Activated naive CD8-positive, alpha-beta T cell treated with anti-CD3 and anti-CD28 coated beads, Interleukin-2, amount 50 U/mL, for 16 hours (primary cell): ENCODE measurements around the gene GPR162.

Source experiments
- DNase-seq: peaks from one replicate; pipeline ENCODE4 v3.0.0-alpha.2; 2020; ENCODE audit warnings: low read depth, low spot score

Gene GPR162, protein sequence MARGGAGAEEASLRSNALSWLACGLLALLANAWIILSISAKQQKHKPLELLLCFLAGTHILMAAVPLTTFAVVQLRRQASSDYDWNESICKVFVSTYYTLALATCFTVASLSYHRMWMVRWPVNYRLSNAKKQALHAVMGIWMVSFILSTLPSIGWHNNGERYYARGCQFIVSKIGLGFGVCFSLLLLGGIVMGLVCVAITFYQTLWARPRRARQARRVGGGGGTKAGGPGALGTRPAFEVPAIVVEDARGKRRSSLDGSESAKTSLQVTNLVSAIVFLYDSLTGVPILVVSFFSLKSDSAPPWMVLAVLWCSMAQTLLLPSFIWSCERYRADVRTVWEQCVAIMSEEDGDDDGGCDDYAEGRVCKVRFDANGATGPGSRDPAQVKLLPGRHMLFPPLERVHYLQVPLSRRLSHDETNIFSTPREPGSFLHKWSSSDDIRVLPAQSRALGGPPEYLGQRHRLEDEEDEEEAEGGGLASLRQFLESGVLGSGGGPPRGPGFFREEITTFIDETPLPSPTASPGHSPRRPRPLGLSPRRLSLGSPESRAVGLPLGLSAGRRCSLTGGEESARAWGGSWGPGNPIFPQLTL

DNA sequence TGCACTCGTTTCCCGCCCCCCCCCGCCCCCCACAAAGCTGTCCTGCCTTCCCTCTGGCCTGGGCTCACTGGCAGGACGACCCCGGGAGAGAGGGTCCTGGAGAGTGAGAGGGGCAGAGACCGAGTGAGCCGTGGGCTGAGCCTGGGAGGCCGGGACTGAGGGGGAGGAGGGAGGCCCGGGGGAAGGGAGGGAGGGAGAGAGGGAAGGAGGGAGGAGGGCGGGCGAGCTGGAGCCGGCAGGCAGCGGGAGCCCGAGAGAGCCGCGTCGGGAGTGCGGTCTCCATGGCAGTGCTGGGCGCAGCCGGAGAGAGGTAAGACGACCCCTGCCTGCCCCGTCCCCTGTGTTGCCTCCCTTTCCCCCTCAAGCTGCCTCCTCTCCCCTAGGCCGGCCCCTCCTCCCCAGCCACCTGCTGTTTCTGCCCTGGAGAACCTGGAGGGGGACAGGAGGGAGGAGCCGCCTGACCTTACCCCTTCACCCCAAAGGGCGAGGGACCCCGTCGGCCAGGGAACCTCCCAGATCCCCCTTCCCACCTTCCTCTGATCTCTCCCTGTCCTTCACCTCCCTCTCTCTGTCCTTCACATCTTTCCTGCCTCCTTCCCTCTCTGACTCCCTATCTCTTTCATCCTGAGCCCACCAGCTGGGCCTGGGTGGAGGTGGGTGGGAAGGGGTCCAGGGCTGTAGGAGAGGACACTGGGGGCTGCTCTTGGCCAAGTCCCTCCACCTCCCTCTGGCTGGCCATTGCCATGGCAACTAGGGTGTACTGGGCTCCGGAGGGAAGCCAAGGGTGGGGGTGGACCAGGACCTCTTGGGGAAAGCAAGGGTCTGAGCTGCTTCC is at the start of gene GPR162:
Gene GPR162 (plus strand): TSS at position 231 of the 835 bp plus-strand sequence. CDS start 2,078 bp downstream, outside the sequence.
- DNase-seq, result no peak

GRCh38 chr12:6772331-6772695 is 49.3 kb upstream of the GPR162 start, which contains the start of gene LAG3:
Gene LAG3 (plus strand): TSS chr12:6772520. CDS start chr12:6772853, 333 bp downstream.
- no peak for DNase-seq

GRCh38 chr12:6772726-6773589 is 48.7 kb upstream of the GPR162 start:
- DNase-seq, result no peak

DNA sequence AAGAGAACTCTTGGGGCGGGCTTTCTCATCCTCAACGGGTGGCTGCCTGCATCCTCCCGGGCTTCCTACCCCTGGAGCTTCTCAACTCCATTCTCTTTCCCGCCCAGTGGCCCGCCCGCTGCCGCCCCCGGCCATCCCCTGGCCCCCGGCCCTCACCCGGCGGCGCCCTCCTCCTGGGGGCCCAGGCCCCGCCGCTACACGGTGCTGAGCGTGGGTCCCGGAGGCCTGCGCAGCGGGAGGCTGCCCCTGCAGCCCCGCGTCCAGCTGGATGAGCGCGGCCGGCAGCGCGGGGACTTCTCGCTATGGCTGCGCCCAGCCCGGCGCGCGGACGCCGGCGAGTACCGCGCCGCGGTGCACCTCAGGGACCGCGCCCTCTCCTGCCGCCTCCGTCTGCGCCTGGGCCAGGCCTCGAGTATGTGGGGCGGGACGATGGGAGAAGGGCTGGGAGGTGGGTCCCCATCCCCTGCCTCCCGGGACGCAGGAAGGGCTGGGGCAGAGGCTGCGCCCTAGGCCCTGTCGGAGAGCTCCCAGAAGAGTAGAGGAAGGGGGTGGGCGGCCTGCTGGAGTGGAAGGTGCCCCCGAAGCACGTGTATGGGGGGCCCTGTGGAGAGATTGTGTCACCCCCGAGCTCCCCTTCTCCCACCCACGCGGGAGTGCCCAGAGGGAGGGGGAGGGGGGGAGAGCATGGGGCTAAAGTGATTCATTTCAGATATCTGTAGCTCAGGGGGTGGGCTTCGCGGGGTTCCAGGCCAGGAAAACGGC is 47.9 kb upstream of the GPR162 start:
- no peak for DNase-seq

GRCh38 chr12:6774499-6775062 is 47.0 kb upstream of the GPR162 start:
- no peak for DNase-seq

DNA sequence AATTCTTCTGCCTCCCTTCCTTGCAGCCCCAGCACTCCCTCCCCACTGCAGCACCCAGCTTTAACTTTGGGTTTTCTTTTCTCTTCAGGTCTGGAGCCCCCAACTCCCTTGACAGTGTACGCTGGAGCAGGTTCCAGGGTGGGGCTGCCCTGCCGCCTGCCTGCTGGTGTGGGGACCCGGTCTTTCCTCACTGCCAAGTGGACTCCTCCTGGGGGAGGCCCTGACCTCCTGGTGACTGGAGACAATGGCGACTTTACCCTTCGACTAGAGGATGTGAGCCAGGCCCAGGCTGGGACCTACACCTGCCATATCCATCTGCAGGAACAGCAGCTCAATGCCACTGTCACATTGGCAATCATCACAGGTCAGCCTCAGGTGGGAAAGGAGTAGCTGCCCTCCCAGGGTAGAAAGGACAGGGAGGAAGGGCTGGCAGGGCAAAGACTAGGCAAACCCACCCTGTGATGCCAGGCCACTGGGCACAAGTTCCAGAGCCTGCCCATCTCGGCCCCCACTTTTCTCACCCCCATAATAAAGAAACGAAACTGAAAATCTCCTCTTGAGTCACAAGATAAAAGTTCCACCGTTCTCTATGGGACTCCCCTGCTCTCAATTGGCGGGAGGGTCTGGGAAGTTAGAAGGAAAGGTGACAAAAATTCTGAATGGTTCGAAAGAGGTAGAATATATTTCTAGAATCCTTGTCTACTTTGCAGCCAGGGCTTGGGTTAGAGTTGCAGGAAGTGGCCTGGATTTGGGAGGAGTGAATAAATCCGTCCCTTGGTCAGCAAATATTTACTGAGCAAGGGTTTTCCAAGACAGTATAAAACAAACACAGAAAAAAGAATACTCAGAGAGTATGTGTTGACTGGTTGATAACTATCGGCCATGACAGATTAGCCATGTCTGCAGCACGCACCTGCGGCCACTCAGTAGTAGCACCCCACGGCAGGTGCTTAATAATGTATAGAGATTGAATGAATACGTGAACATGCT is 46.1 kb upstream of the GPR162 start:
- DNase-seq, result no peak

- no peak for DNase-seq
Measured at GRCh38 chr12:6777386-6777785, 44.2 kb upstream of the GPR162 start.

DNA sequence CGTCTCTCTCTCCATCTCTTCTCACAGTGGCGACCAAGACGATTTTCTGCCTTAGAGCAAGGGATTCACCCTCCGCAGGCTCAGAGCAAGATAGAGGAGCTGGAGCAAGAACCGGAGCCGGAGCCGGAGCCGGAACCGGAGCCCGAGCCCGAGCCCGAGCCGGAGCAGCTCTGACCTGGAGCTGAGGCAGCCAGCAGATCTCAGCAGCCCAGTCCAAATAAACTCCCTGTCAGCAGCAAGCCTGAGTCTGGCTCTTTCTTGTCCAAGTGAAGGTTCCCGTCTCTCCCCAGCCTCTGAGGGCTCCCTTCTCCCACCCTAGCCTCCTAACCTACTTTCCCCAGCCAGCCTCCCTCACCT is 43.4 kb upstream of the GPR162 start:
- no peak for DNase-seq

DNA sequence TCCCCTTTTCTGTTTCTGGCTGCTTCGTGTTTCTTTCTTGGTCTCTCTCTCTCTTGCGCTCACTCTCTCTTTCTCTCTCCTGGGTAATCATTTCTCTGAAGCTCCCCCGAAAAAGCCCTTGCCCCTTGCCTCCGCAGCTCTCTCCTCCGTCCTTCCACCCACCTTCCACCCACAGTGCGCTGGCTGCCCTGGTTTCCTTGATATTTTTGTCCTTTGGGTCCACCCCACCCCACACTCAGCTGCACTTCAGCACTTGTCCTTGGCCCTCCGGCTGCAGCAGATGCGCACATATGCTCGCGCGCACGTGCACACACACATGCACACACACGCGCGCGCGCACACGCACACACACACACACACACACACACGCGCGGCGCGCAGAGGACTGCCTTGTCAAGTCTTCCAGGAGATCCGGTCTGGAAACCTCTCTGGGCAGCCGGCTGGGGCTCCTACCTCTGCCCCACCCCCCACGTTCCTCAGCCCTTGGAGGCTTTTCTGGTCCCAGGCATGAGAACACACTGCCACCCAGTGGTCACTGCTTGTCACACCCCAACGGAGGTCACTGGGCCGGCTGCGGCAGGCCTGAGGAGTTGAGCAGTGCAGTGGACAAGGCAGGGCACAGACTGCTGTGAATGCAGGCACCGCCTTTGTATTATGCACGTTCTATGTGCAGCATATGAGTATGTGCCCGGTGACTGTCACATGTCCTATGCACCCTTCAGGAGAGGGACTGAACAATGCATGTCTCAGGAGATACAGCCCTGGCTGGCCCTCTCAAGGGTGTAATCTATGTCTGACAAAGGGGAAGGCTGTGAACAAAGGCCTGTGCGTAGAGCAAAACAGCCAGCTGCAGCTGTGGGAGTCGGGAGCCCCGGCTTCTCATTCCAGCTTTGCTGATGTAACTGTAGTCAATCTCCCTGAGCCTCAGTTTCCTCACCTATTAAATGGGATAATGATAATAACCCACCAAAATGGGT is 42.8 kb upstream of the GPR162 start:
- peak; percentile 81 for DNase-seq

GRCh38 chr12:6779708-6780432 is 41.8 kb upstream of the GPR162 start:
- DNase-seq, result no peak

DNA sequence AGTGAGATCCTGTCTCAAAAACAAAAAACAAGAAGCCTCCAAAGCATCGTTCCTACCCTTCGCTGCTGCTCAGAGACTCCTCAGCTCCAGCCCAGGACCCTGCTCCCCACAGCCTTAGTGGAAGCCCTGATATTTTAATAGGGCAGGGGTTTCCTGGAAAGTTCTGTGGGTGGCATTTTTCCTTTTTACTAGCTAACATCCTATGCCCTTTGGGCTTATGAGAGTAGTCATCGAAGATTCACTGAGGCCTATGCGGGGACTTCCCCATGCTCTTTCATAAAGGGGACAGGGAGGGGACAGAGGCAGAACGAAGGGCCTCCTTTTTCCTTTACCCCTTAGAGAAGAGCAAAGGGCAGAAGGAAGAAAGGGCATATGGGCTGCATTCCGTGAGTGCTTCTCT is 41.0 kb upstream of the GPR162 start:
- no peak for DNase-seq

- no peak for DNase-seq
Measured at GRCh38 chr12:6782119-6782518, 39.5 kb upstream of the GPR162 start.

DNA sequence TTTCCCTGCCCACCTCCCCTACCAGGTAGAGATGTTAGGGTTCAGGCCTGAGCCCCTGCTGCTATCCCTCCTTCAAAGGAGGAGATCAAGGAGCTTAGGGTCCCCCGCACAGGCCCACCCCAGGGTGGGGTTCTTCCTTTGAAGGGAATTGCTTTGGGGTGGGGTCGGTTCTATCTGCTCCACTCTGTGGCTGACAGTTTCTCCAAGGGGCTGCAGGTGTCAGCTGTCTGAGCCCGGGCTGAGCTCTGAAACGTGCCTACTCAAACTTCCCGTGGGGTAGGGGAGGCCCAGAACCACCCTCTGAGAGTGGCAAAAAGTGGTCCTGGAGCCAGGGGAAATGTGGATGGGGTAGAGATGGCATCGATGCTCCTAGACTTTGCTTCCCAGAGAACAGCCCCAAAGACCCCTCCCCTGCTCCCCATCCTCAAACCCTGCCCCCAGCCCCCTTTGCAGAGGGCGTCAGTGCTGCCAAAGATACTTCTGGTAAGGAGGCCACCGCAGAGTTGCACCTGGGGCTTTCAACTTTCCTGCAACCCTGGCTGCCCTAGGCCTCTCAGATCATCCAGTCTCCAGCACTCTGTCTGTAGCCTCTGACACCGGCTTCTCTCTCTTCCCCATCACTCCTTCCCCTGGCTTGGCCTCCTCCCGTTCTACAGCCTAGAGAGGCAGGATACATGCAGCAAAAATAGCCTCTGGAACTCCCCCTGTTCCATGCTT is 38.6 kb upstream of the GPR162 start:
- DNase-seq, result no peak

DNA sequence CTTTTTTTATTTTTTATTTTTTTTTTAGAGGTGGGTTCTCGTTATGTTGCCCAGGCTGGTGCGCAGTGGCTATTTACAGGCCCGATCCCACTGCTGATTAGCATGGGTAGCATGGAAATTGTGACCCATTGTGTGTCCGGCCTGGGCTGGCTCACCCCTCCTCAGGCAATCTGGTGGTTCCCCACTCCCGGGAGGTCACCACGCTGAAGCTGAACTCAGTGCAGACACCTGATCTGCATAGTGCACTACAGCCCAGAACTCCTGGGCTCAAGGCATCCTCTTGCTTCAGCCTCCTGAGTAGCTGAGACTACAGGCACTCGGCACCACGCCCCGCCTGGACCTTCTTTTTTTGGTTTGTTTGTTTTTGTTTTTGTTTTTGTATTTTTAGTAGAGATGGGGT is 37.8 kb upstream of the GPR162 start:
- no peak for DNase-seq

DNA sequence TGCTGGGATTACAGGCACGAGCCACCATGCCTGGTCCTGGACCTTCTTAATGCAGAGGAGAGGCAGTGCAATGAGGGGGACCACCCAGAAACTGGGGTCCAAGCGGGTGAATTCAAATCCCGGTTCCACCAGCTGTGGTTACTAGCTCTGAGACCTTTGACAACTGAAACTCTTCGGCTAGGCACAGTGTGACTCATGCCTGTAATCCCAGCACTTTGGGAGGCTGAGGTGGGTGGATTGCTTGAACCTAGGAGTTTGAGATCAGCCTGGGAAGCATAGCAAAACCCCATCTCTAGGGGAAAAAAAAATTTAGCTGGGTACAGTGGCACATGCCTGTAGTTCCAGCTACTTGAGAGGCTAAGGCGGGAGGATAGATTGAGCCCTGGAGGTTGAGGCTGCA is 37.3 kb upstream of the GPR162 start:
- no peak for DNase-seq

GRCh38 chr12:6784761-6785160 is 36.9 kb upstream of the GPR162 start:
- DNase-seq, result no peak
